Left kidney (tissue), 1 donor: ENCODE data around the gene IL1R2. TPM values are rescaled to one million over a fixed set of nuclear protein-coding genes. Genes with fewer than 3 reads are reported as not detected.

Source experiments
- polyA plus RNA-seq: library from polyadenylated mRNA; unstranded; fragments of 120-200 nt; gene quantifications from one replicate; pipeline ENCODE4 v1.2.1, GENCODE V29; 2013; ENCODE audit not compliant: insufficient read length

The IL1R2 gene
- polyA plus RNA-seq, 1 donor = 0.47 TPM

Other genes with a start within 250 kb of the IL1R2 start
- 31.9 TPM for gene IL1R1, start 150.8 kb downstream of the IL1R2 start, polyA plus RNA-seq
- gene IL1RL2, start 195.1 kb downstream of the IL1R2 start, polyA plus RNA-seq = 1.4 TPM